Epidermal melanocyte (primary cell): ENCODE measurements around the gene CAMTA1.

Source experiments
- DNase-seq: peaks from one replicate; pipeline ENCODE4 v3.0.0; 2011; ENCODE audit warnings: low spot score; ENCODE audit not compliant: insufficient read length

Gene CAMTA1

GRCh38 chr1:7225711-7226505, 440.7 kb downstream of the CAMTA1 start:
- DNase-seq = no peak

- DNase-seq = no peak
Observed at GRCh38 chr1:7227654-7228053, 442.4 kb downstream of the CAMTA1 start.

- no peak for DNase-seq
Observed at GRCh38 chr1:7228252-7228961, 443.2 kb downstream of the CAMTA1 start.

GRCh38 chr1:7229186-7229585, 443.9 kb downstream of the CAMTA1 start:
- no peak for DNase-seq

- DNase-seq = no peak
Observed at GRCh38 chr1:7229696-7230631, 444.7 kb downstream of the CAMTA1 start.

- DNase-seq = no peak
Observed at GRCh38 chr1:7232441-7233236, 447.4 kb downstream of the CAMTA1 start.

GRCh38 chr1:7233237-7233540, 447.9 kb downstream of the CAMTA1 start:
- DNase-seq = no peak

- no peak for DNase-seq
Observed at GRCh38 chr1:7233646-7234470, 448.6 kb downstream of the CAMTA1 start.

GRCh38 chr1:7234471-7234755, 449.2 kb downstream of the CAMTA1 start:
- no peak for DNase-seq

- DNase-seq = no peak
Observed at GRCh38 chr1:7235871-7236517, 450.7 kb downstream of the CAMTA1 start.

GRCh38 chr1:7236844-7237515, 451.7 kb downstream of the CAMTA1 start:
- DNase-seq = no peak

- no peak for DNase-seq
Observed at GRCh38 chr1:7247158-7247557, 461.9 kb downstream of the CAMTA1 start.

GRCh38 chr1:7247791-7248548, 462.7 kb downstream of the CAMTA1 start:
- DNase-seq = no peak

- no peak for DNase-seq
Observed at GRCh38 chr1:7248549-7249199, 463.4 kb downstream of the CAMTA1 start.

- no peak for DNase-seq
Observed at GRCh38 chr1:7249516-7249915, 464.3 kb downstream of the CAMTA1 start.

- no peak for DNase-seq
Observed at GRCh38 chr1:7250176-7250575, 464.9 kb downstream of the CAMTA1 start.

GRCh38 chr1:7250597-7251453, 465.6 kb downstream of the CAMTA1 start:
- DNase-seq = no peak
